Measurements from ENCODE around the gene MSANTD2.

- TF ChIP-seq POLR2A (IDR thresholded peaks at IDR 0.05) (no peak), CTCF (IDR thresholded peaks at IDR 0.05) (no peak), EP300 (IDR thresholded peaks at IDR 0.05) (no peak)
These were observed 61.3 kb downstream of the MSANTD2 start for GRCh38 chr11:124738713-124739478.
